OCI-LY1 (cell line): Measurements from ENCODE around the gene SLC46A1.

Experiments
- EZH2 ChIP-seq: fragments of 200-600 bp; sonication (generic), shearing (Covaris generic); IDR thresholded peaks from 2 replicates; pipeline ENCODE4 v1.8.0; 2017; ENCODE audit warnings: borderline replicate concordance, mixed run types, mild to moderate bottlenecking, antibody characterized with exemption, low read length, moderate library complexity, mixed read lengths
- TF ChIP-seq, protein P1 (sequence below): fragments of 200-600 bp; sonication (generic), shearing (Covaris generic); IDR thresholded peaks from 2 replicates; pipeline ENCODE4 v1.5.1; 2017; ENCODE audit warnings: mild to moderate bottlenecking, antibody characterized with exemption, low read length, moderate library complexity, mixed read lengths

DNA sequence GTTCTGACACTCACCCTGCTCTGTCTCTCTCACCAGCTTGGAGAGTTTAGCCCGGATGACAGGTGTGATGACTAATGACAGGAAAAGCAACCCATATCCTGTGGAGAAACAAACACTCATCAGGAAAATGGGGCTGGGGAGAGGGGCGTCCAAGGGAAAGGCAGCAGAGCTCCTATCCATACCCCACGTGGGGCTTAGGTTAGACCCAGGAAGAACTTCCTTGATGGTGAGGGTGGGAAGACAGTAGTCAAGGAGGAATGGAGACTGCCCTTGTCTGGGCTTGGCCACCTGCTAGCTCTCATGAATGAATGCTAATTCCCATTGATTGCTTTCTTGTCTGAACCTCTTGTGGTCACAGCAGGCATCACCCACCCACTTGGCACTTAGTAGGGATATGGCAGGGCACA, 3.8 kb downstream of the SLC46A1 start:
- TF ChIP-seq, protein P1, sequence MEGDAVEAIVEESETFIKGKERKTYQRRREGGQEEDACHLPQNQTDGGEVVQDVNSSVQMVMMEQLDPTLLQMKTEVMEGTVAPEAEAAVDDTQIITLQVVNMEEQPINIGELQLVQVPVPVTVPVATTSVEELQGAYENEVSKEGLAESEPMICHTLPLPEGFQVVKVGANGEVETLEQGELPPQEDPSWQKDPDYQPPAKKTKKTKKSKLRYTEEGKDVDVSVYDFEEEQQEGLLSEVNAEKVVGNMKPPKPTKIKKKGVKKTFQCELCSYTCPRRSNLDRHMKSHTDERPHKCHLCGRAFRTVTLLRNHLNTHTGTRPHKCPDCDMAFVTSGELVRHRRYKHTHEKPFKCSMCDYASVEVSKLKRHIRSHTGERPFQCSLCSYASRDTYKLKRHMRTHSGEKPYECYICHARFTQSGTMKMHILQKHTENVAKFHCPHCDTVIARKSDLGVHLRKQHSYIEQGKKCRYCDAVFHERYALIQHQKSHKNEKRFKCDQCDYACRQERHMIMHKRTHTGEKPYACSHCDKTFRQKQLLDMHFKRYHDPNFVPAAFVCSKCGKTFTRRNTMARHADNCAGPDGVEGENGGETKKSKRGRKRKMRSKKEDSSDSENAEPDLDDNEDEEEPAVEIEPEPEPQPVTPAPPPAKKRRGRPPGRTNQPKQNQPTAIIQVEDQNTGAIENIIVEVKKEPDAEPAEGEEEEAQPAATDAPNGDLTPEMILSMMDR, result no peak
- TF ChIP-seq EZH2, result no peak
